HG03469 (cell line): ENCODE measurements around the gene DCXR.
"Not testable (repeated sequence)": the region's sequence is repeated elsewhere in the genome, so short reads cannot be mapped to it uniquely, and the experiment has no call there.

Experiments used
- ATAC-seq: cut with Tn5 transposase; IDR thresholded peaks from one replicate; pipeline ENCODE4 v1.9.1; 2021; ENCODE audit warnings: mild to moderate bottlenecking, moderate library complexity, moderate number of reproducible peaks; ENCODE audit not compliant: unreplicated experiment

The DCXR gene

DNA sequence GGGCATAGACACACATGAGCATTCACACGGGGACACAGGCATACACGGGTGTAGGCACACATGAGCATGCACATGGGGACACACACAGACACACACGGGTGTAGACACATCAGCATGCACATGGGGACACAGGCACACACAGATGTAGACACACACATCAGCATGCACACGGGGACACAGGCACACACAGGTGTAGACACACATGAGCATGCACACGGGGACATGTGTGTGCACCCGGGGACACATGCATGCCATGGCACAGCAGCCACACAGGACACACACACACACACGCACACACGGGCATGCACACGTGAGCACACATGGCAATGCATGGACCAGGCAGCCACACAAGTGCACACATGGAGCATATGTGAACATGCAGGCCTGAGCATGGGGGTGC lies 5.2 kb upstream of the DCXR start:
- no peak for ATAC-seq

DNA sequence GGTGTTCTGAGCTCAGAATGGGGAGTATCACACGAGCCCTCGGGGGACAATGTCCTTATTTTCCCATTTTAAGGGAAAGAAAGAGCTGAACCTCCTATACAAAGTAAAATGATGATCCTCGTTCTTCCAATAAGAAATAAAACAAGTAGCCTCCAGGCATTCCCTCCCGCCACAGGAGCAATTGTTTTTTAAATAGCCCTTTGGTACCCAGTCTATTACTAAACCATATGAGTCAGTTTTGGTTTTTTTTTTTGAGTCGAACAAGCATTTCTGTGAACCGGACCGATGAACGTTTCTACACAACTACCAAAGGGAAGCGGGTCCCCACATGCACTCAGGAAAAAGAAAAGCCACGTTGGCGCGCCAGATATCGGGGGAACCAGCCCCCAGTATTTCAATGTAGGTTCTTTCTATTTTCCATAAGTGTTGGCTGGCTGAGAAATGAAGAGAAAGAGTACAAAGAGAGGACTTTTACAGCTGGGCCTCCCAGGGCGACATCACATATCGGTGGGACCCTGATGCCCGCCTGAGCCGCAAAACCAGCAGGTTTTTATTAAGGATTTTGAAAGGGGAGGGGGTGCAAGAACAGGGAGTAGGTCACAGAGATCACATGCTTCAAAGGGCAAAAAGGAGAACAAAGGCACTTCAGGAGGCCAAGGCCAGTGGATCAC lies 3.8 kb upstream of the DCXR start:
- no peak for ATAC-seq

DNA sequence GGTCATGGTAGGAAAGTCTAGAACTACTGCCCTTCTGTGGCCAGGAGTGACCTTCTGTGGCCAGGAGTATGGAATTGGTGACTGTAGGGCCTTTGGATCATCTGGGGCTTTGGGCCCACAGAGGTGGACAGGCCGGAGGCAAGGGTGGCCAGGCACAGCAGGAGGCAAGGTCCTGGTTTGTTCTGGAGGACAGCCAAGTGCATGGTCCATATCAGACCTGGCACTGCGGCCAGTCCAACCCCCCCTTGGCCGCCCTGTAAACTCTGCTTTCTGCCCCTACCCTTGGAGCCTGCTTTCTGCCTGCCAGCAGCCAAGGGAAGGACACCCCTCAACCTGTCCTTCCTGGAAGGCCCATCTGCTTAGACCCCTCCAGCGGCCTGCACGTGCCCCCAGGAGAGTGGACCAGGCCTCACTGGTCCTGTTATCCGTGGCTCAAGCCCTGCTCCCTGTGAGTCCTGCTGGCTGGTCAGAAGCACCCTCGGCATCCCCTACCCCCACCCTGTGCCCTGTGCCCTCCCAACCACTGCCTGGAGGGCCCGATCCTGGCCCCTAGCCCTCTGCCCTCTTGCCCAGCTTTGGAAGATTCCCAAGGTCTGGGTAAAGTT lies 2.3 kb upstream of the DCXR start:
- ATAC-seq, result no peak

DNA sequence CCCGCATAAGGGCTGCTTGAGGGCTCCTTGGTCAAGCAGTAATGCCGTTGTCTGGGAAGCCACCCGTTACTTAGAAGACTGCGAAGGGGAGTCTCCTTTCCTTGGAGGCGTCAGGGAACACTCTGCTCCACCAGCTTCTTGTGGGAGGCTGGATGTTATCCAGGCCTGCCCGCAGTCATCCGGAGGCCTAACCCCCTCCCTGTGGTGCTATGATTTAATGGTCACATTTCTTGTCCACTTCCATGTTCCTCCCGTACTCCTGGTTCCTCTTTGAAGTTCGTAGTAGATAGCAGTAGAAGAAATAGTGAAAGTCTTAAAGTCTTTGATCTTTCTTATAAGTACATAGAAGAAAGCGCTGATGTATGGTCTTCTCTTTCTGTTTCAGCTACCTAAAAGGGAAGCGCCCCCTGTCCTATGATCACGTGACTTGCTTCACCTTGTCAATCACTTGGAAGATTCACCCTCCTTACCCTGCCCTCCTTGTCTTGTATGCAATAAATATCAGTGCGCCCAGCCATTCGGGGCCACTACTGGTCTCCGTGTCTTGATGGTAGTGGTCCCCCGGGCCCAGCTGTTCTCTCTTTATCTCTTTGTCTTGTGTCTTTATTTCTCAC lies 1.4 kb upstream of the DCXR start:
- ATAC-seq, result not testable (repeated sequence)

DNA sequence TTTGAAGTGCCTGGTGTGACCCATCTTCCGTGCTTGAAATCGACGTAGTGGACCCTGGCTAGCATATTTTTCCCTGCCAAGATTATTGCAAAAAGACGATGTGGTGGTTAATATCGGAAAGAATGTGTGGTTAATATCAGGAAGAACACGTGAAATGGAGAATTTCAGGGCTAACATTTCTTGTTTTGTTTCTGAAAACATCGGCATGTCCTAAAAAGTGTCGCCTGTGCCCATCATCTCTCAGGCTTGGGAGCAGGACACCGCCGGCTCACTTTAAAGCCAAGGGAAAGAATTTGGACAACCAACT lies 345 bp upstream of the DCXR start:
- no peak for ATAC-seq

DNA sequence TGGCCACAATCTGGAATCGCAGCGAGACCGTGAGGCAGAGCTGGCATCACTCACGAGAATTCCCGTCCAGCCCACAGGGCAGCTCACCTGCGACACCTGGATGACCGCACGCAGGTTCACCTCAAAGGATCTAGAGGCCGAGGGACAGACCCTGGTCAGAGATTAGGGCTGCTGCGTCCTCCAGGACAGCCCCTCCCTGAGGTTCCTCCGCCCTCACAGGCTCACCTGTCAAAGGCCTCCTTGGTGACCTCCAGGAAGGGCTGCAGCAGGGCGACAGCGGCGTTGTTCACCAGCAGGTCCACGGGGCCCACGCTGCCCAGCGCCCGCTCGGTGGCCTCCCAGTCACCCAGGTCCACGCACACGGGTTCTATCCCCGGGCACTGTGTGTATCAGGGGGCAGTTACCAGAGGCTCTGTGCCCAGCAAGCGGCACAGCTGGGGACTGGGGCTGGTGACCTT lies 834 bp downstream of the DCXR start:
- ATAC-seq, result no peak

DNA sequence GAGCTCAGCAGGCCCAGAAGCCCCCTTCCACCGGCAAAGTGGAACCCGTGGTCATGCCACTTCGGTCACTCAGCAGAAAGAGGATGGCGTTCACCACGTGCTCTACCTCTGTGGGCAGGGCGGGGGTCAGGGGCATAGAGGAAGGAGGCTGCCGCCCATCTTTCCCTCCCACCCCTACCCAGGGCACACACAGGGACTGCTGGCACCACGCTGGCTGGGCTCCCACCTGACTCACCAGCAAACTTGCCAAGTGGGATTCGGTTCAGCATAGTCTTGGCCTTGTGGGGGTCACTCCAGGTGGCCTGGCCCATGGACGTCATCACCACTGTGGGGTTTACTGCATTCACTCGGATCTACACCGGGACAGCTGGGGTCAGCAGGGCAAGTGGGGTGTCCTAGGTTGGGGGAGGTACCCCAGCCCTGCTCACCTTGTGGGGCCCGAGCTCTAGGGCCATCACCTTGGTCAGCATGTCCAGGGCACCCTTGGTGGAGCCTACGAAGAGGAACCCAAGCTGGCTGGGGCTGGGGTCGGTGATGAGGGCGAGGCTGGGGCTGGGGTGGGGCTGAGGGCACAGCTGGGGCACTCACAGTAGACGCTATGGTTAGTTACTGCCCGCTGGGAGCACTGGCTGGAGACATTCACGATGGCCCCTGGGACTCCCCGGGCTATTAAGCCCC lies 1.4 kb downstream of the DCXR start:
- ATAC-seq, result no peak

DNA sequence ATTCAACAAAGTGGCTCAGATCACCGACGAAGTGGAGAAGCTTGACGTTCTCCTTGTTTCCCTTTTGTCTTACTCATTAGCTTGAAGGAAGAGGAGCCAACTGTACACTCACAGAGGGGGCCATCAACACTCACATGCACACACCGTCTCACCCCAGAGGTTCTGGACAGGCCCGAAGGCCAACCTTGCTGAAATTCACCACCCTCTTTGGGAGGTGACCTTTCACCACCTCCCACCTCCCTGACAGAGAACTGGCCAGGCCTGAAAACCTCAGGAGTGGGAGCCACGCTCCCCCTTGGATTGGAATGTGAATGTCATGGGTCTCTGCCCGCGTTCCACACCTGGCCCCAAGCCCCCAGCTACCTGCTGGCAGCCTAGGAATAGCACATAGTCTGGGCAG lies 2.0 kb downstream of the DCXR start:
- no peak for ATAC-seq

DNA sequence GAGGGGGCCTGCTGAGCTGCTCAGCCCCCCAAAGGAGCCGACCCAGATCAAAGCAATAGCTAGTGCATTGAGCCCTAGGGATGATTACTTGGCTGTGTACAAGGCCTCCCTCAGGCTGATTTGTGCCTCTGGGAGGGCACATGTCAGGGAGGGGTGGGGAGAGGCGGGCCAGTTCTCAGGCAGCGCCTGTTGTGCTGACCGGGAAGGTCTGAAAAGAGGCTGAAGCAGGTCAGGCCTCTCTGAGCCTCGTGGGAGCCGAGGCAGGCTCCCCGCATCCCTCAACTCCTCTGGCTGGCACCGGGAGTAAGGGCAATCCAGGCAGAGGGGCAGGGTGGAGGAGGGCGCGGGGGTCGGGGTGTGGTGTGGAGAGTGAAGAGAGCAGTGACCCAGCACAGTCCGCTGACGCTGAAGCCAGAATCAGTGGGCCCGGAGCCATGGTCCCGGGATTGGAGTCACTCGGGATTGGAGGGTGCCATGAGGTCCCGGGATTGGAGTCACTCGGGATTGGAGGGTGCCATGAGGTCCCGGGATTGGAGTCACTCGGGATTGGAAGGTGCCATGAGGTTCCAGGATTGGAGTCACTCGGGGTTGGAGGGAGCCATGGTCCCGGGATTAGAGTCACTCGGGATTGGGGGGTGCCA lies 3.0 kb downstream of the DCXR start:
- ATAC-seq, result no peak

DNA sequence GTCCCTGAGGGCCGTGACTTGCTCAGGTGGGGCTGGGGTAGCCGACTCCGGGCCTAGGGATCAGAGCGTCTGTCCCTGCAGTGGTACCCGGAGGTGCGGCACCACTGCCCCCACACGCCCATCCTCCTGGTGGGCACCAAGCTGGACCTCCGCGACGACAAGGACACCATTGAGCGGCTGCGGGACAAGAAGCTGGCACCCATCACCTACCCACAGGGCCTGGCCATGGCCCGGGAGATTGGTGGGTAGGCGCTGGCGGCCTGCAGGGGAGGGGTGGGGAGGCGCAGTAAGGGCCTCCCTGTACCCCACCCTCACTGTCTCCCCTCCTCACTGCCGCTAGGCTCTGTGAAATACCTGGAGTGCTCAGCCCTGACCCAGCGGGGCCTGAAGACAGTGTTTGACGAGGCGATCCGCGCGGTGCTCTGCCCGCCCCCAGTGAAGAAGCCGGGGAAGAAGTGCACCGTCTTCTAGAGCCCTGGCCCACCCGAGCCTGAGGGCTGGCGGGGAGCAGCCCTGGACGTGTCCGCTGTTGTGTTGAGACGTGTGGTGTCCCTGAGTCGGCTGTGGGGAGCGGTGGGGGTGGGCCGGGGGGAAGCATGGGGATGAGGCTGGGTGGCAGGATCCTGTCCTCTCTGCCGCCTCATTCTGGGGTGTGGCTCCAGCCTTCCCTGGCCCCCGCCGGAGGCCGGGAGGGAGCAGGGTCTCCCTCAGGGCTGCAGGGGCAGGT lies 4.0 kb downstream of the DCXR start:
- no peak for ATAC-seq

DNA sequence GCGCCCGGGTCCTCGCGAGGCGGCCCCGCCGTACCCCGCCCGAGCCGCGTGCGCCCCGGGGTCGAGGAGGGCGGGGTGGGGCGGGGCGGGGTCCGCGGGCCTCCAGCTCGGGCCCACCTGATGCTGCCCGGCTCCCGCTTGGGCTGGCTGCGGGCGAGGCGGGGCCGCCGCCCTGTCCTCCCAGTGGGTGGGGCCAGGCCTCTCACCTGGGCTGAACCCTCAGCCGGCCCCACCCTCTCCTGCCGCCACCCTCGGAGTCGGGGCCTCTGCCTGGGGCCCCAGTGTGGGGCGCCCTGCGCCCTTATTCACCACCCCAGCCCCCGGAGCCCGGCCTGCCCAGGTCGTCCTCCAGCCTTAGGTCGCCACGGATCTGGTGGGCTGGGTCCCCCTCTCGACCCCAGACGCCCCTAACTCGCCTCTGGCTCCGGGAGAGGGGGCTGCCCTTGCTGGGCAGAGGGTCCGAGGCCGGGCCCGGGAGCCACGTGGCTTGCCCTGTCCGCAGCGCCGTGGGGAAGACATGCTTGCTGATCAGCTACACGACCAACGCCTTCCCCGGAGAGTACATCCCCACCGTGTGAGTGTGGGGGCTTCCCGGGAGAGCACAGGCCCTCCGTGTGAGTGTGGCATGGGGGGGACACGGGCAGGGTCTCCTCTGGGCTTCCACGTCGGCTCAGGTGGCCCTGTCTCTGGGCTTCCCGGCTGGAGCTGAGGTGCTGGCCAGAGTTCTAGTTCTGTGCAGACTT lies 5.4 kb downstream of the DCXR start:
- no peak for ATAC-seq

DNA sequence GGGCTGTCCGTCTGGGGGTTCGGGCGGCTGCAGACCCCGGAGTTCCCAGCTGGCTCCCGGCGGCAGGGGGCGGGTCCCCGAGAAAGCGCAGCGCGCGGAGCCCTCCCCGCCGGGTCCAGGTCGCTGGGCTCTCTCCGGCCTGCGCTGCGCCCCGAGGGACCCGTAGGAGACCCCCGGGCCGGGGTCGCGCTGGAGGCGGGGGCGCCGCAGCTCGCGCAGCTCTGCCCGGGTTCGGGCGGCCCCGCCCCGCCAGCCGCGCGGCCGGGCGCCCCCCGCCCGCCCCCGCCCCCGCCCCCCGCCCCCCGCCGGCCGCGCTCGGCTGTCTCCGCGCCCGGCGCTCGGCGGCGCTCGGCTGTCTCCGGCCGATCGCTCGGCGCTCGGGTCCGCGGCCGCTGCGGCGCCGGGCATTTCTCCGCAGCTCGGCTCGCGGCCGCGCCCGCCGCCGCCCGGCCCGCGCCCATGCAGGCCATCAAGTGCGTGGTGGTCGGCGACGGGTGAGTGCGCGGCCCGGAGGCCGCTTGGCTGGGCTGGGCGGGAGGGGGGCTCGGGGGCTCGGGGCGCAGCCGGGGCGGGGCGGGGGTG lies 6.1 kb downstream of the DCXR start, which contains the start of gene RAC3:
Gene RAC3 (plus strand): TSS at position 376 of the 582 bp plus-strand sequence. CDS start 84 bp downstream, at position 460.
- no peak for ATAC-seq

DNA sequence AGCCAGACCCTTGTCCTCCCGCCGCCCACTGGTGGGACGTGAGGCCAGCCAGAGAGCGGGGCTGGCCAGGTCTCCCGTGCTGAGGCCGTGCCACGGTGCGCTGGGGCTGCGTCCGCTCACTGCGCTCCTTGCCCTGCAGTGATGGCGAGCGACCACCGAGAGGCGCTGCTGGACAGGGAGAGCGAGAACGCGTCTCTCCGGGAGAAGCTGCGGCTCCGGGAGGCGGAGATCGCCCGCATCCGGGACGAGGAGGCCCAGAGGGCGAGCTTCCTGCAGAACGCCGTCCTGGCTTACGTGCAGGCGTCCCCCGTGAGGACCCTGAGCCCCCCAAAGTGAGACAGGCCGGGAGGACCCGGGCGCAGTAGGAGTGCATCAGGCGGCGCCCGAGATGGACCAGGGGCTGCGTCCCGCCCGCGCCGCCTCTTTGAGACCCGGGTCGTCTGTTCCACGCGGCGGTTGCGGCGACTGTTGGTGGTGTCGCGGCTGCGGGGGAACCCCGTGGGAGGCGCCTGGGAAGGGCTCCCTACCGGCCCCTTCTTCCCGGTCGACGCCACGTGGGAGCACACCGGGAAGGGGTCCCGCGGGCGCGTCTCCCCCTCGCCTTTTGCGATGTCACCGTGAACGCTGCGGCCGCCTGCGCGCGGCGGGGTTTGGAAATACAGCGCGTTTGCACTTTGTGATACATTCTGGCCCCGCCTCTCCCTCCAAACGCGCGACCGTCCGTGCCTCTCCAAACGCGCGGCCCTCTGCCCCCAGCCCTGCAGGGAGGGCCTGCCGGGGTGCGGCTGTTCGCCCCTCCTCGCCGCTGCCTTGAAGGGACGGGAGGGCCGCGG lies 6.8 kb downstream of the DCXR start:
- no peak for ATAC-seq

DNA sequence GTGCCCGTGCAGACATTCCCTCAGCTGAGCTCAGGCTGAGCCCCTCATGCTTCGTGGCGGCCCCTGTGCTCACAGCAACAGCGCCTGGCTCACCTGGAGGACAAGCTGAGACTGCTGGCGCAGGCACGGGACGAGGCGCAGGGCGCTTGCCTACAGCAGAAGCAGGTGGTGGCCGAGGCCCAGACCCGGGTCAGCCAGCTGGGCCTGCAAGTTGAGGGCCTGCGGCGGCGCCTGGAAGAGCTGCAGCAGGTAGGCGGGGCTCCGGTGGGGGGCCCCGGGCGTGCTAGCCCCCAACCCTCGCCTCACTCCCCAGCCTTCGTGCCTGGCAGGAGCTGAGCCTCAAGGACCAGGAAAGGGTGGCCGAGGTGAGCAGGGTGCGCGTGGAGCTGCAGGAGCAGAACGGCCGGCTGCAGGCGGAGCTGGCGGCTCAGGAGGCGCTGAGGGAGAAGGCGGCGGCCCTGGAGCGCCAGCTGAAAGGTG lies 7.5 kb downstream of the DCXR start:
- ATAC-seq, result no peak

DNA sequence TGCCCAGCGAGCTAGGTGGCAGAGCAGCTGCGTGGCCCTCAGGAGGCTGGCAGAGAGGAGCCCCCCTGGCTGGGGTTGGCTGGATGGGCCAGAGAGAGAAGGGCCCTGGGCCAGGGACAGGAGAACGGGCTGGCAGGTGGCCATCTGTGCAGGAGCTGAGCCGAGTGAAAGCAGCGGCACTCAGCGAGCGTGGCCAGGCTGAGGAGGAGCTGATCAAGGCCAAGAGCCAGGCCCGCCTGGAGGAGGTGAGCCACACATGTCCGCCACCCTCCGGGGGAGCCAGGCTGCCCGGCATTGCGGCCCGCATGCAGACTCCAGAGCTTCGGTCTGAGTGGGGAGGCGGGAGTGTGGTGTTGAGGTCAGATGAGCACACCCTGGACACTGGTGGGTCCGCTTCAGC lies 8.1 kb downstream of the DCXR start:
- ATAC-seq, result no peak

DNA sequence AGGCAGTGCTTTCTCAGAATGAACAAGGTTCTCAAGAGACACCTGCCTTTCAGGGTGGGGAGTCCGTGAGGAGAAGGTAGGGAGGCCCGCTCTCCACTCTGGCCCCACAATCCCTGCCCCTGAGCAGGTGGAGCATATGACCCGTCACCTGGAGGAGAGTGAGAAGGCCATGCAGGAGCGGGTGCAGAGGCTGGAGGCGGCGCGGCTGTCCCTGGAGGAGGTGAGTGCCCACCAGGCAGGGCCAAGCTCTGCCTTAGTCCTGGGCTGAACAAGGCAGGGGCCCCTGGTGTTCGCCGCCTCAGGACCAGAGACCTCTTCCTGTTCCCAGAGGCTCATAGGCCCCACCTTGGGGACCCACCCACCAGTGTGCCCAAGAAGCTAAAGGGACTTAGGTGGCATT lies 8.5 kb downstream of the DCXR start:
- ATAC-seq, result no peak

DNA sequence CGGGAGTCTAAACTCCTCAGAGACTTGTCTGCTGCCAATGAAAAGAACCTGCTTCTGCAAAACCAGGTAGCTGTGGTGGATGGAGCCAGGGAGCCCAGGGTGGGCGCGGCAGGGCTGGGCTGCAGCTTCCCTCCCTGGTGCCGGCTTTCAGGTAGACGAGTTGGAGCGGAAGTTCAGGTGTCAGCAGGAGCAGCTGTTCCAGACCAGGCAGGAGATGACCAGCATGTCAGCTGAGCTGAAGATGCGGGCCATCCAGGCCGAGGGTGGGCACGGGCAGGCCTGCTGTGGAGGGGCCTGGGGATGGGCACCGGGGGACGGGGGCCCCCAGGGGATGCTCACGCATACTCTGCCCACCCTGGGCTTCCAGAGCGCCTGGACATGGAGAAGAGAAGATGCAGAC lies 9.3 kb downstream of the DCXR start:
- no peak for ATAC-seq

DNA sequence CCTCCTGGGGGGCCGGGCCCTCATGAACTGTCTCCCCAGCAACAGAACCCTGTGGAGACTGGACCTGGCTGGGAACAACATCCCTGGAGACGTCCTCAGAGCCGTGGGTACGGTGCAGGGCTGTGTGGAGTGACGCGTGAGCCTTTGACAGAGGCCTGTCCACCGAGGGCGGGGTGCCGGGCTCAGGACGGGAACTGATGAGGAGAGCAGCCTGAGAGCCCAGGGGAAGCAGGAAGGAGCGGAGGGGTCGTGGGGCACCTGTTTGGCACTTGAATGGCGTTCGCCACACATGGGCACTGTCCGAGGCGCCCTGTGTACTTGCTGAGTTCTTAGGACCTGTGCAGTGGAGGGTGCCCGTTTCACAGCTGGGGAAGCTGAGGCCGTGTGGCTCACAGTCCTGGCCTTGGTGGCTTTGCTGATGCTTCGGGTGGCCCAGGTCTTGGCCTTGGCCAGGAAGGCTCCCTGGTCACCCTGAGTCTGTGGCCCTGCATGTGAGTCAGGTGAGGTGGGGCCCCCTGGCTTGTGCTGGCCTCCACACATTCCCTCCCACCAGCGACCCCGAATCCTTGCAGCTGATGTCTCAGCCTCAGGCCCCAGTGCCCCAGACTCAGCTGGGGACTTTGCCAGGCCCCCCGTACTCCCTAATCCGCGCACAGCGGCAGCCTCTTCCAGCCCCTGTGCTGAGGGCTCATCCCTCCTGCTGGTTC lies 11.9 kb downstream of the DCXR start:
- ATAC-seq, result no peak
